ENCODE data around the gene PPME1.

- TF ChIP-seq POLR2AphosphoS5 (IDR thresholded peaks at IDR 0.05; ENCODE audit: low read depth, low read length) = no peak
- TF ChIP-seq POLR2A (IDR thresholded peaks at IDR 0.05; ENCODE audit: low read depth, low read length) = no peak
- TF ChIP-seq TAF1 (IDR thresholded peaks at IDR 0.05; ENCODE audit: borderline replicate concordance, low read depth, low read length) = no peak
Measured at GRCh38 chr11:74206746-74207145, 35.7 kb downstream of the PPME1 start.
